Neutrophil (primary cell): ENCODE results near the gene PLCH2.

Source experiments
- H3K27ac ChIP-seq: fragments of 200-600 bp; sonication (generic); 2 replicates; pipeline ENCODE4 v1.5.1; 2016; ENCODE audit warnings: mild to moderate bottlenecking, moderate library complexity
- H3K27me3 ChIP-seq: fragments of 200-600 bp; sonication (generic); 2 replicates; pipeline ENCODE4 v1.6.0; 2016; ENCODE audit warnings: mild to moderate bottlenecking
- H3K36me3 ChIP-seq: fragments of 200-600 bp; sonication (generic); 2 replicates; pipeline ENCODE4 v1.5.1; 2017
- H3K4me1 ChIP-seq, 2 experiments: fragments of 200-600 bp in 1 of 2; sonication (generic) in 1 of 2; 1 replicate in 1 of 2; 2 replicates in 1 of 2; pipeline versions ENCODE4 v1.5.1 to v1.6.1; 2013 to 2016; ENCODE audit warnings: low read depth in 1 of 2, low read length in 1 of 2, mild to moderate bottlenecking in 1 of 2, moderate library complexity in 1 of 2; ENCODE audit not compliant: control insufficient read depth in 1 of 2, insufficient read depth in 1 of 2
- H3K4me3 ChIP-seq, 2 experiments: fragments of 200-600 bp in 1 of 2; sonication (generic) in 1 of 2; 1 replicate in 1 of 2; 2 replicates in 1 of 2; pipeline ENCODE4 v1.5.1; 2013 to 2016; ENCODE audit warnings: low read depth in 1 of 2, low read length in 1 of 2, mild to moderate bottlenecking in 1 of 2, moderate library complexity in 1 of 2
- H3K9me3 ChIP-seq: fragments of 200-600 bp; sonication (generic); 2 replicates; pipeline ENCODE4 v1.5.1; 2016
- TF ChIP-seq, protein P1 (sequence below): fragments of 200-600 bp; sonication (generic); IDR thresholded peaks from 2 replicates; pipeline ENCODE4 v1.5.1; 2016; ENCODE audit warnings: antibody characterized with exemption

PLCH2 gene

DNA sequence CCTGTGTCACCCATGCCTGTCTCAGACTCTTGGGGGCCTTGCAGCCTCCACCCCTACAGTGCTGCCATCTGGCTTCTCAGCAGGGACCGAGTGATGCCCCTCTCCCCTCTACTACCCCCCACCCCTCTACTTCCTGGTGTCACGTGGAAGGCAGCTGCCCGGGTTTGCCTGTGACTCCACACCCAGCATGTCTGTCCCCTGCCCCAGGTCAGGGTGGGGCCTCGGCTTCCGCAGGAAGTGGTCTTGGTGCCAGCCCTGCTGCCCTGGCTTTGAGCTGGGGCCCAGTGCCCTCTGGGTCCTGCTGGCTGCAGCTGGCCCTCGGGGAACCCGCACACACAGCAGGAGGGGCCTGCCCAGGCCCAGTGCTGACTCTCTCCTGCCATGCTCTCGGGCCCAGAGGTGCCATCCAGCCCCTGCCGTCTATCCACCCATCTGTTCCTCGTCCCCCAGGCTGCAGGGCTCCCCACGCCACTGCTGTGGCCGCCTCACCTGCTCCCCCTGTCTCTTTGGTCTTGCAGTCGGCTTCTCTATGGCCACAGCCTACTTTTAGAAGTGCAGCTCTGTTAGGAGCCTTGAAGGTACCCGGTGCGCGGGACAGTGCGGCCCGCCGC is 24.0 kb downstream of the PLCH2 start:
- Histone ChIP-seq H3K4me3 (no peak overlapping the region), H3K4me1 (no peaks in the 10 kb centered on the region), H3K27ac (no peak overlapping the region), H3K27me3 (peaks cover 11% of the 10 kb centered on the region), H3K9me3 (no peaks in the 10 kb centered on the region), H3K36me3 (no peaks in the 10 kb centered on the region)
- TF ChIP-seq, protein P1, sequence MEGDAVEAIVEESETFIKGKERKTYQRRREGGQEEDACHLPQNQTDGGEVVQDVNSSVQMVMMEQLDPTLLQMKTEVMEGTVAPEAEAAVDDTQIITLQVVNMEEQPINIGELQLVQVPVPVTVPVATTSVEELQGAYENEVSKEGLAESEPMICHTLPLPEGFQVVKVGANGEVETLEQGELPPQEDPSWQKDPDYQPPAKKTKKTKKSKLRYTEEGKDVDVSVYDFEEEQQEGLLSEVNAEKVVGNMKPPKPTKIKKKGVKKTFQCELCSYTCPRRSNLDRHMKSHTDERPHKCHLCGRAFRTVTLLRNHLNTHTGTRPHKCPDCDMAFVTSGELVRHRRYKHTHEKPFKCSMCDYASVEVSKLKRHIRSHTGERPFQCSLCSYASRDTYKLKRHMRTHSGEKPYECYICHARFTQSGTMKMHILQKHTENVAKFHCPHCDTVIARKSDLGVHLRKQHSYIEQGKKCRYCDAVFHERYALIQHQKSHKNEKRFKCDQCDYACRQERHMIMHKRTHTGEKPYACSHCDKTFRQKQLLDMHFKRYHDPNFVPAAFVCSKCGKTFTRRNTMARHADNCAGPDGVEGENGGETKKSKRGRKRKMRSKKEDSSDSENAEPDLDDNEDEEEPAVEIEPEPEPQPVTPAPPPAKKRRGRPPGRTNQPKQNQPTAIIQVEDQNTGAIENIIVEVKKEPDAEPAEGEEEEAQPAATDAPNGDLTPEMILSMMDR: no peak

DNA sequence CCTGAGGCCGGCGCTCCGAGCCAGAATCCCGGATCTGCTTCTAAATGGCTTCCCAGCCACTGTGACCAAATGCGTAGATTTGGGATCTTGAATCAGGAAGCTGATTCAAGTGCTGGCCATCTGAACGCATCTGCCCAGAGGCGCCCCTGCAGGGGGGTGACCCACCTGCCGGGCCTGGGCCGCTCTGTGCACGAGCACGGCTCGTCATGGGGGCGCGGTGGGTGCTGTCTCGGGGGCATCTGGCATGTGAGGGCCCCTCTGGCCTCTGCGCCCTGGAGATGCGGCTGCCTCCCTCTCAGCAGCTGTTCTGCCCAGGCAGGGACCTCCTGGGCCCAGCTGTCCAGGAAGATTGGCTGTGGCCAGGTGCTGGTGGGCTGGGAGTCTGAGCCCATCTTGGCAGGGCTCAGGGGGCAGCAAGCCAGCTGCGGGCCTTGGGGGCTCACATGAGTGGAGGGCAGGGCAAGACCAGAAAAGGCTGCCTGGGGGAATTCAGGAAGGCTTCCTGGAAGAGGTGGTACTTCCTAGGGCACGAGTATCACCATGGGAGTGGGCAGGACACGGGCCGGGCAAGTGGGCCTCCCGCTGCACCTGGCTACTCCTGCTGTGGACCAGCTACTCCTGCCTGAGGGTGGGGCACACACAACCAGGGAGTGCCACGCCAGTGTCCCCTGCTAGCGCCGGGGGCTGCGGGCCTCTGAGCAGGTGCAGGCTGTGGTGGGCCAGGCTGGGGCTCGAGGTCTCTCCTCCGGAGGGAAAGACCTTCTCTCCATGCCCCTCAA is 25.1 kb downstream of the PLCH2 start:
- no peaks in the 10 kb centered on the region for H3K9me3 ChIP-seq
- no peaks in the 10 kb centered on the region for H3K36me3 ChIP-seq
- H3K4me1 ChIP-seq: no peaks in the 10 kb centered on the region
- TF ChIP-seq, protein P1: no peak
- no peak overlapping the region for H3K27ac ChIP-seq
- no peak overlapping the region for H3K4me3 ChIP-seq
- peaks cover 11% of the 10 kb centered on the region for H3K27me3 ChIP-seq

DNA sequence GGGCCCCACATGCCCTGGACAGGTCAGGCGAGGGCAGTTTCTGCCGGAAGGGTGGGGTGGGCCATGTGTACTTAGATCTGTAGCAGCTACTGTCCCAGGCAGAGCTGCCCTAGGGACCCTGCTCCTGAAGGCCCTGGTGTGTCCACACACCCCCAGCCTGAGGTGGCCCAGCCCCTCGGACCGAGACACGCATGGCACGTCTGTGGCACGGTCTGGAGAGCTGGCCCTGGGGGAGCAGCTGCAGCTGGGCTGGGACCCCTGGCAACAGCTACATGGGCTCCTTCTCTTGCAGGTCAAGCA is 25.7 kb downstream of the PLCH2 start:
- Histone ChIP-seq H3K9me3 (no peaks in the 10 kb centered on the region), H3K4me1 (no peaks in the 10 kb centered on the region), H3K36me3 (no peaks in the 10 kb centered on the region), H3K27ac (no peak overlapping the region), H3K27me3 (peaks cover 11% of the 10 kb centered on the region), H3K4me3 (no peak overlapping the region)
- TF ChIP-seq, protein P1: no peak

DNA sequence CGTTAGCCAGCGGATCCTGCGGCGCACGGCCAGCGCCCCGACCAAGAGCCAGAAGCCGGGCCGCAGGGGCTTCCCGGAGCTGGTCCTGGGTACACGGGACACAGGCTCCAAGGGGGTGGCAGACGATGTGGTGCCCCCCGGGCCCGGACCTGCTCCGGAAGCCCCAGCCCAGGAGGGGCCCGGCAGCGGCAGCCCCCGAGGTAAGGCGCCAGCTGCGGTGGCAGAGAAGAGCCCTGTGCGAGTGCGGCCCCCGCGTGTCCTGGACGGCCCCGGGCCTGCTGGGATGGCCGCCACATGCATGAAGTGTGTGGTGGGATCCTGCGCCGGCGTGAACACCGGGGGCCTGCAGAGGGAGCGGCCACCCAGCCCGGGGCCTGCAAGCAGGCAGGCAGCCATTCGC is 26.1 kb downstream of the PLCH2 start:
- no peaks in the 10 kb centered on the region for H3K9me3 ChIP-seq
- H3K4me3 ChIP-seq: no peak overlapping the region
- no peaks in the 10 kb centered on the region for H3K4me1 ChIP-seq
- TF ChIP-seq, protein P1: no peak
- H3K36me3 ChIP-seq: peaks cover 4% of the 10 kb centered on the region
- H3K27me3 ChIP-seq: peaks cover 11% of the 10 kb centered on the region
- H3K27ac ChIP-seq: no peak overlapping the region

DNA sequence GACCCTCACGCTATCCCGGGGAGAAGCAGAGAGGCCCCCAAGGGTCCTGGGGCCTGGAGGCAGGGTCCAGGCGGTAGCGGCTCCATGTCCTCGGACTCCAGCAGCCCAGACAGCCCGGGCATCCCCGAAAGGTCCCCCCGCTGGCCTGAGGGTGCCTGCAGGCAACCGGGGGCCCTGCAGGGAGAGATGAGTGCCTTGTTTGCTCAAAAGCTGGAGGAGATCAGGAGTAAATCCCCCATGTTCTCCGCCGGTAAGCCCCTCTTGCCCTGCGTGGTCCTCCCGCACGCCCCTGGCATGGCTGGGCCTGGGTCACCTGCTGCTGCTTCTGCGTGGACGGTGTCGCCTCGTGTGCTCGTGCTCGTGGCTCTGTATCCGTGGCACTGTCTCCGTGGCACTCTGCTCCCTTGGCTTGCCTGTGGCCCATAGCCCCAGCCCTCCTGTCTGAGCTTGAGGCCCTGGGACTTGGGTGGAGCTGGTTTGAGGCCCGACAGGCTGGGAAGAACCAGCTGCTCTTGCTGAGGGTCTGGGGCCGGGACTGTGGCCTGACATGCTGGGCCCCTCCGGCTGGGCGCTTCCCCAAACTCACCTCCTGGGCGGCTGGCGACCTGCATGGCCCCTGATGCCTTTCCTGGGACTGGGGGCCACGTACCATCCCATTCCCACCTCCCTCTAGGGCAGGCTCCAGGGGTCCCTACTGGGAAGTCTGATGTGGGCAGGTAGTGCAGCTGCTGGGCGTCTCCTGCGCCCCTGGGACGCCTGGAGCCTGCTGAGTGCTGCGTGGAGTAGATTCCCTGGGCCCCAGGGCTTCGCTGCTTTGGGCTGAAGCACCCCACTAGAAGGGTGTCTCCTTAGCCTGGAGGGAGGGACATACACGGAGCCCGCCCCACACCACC is 26.8 kb downstream of the PLCH2 start:
- no peaks in the 10 kb centered on the region for H3K9me3 ChIP-seq
- peaks cover 11% of the 10 kb centered on the region for H3K27me3 ChIP-seq
- H3K4me3 ChIP-seq: no peak overlapping the region
- no peak overlapping the region for H3K27ac ChIP-seq
- H3K36me3 ChIP-seq: peaks cover 11% of the 10 kb centered on the region
- TF ChIP-seq, protein P1: no peak
- no peaks in the 10 kb centered on the region for H3K4me1 ChIP-seq
